Body of pancreas (tissue), 4 donors: ENCODE data around the gene NPIPA8.
"Not testable (repeated sequence)": the region's sequence is repeated elsewhere in the genome, so short reads cannot be mapped to it uniquely, and the experiment has no call there.

Source experiments
- POLR2A ChIP-seq, 3 donors: fragments of 450-650 bp; IDR thresholded peaks; one replicate each; pipeline ENCODE4 v1.6.1; 2016; ENCODE audit warnings: antibody characterized with exemption in 3 of 3, mild to moderate bottlenecking in 2 of 3
- TF ChIP-seq, protein P1 (sequence below), 7 experiments: fragments of 450-650 bp in 4 of 7; fragments of 200-600 bp in 3 of 7; sonication (generic) in 3 of 7; IDR thresholded peaks; one replicate each; pipeline ENCODE4 v1.5.1; 2016 to 2019; ENCODE audit warnings: antibody characterized with exemption in 7 of 7

DNA sequence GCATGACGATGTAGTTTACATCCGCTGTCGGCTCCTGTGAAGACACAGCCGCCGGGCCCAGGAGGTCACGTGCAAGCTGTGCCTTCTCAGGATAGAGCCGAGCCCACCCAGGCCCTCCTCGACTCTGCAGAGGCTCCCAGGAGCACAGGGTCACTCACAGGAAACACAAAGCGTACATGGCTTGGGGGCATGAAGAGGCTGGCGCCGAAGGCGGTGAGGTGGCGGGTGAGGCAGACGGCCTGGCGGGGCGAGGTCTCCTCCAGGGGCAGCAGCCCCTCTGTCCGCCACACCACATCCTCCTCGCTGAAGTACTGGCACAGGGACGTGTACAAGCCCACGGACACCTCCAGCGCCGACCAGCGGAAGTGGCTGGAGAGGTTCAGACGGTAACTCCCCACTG lies 2.7 kb upstream of the NPIPA8 start:
- TF ChIP-seq, protein P1, sequence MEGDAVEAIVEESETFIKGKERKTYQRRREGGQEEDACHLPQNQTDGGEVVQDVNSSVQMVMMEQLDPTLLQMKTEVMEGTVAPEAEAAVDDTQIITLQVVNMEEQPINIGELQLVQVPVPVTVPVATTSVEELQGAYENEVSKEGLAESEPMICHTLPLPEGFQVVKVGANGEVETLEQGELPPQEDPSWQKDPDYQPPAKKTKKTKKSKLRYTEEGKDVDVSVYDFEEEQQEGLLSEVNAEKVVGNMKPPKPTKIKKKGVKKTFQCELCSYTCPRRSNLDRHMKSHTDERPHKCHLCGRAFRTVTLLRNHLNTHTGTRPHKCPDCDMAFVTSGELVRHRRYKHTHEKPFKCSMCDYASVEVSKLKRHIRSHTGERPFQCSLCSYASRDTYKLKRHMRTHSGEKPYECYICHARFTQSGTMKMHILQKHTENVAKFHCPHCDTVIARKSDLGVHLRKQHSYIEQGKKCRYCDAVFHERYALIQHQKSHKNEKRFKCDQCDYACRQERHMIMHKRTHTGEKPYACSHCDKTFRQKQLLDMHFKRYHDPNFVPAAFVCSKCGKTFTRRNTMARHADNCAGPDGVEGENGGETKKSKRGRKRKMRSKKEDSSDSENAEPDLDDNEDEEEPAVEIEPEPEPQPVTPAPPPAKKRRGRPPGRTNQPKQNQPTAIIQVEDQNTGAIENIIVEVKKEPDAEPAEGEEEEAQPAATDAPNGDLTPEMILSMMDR (IDR thresholded peaks at IDR 0.05), result not testable (repeated sequence)
- TF ChIP-seq POLR2A (IDR thresholded peaks at IDR 0.05), result not testable (repeated sequence)
